OCI-LY1 (cell line): Measurements from ENCODE around the gene FAM151B.

ENCODE experiments used
- CTCF ChIP-seq: fragments of 200-600 bp; sonication (generic), shearing (Covaris generic); IDR thresholded peaks from 2 replicates; pipeline ENCODE4 v1.5.1; 2017; ENCODE audit warnings: mild to moderate bottlenecking, antibody characterized with exemption, low read length, moderate library complexity, mixed read lengths
- EZH2 ChIP-seq: fragments of 200-600 bp; sonication (generic), shearing (Covaris generic); IDR thresholded peaks from 2 replicates; pipeline ENCODE4 v1.8.0; 2017; ENCODE audit warnings: borderline replicate concordance, mixed run types, mild to moderate bottlenecking, antibody characterized with exemption, low read length, moderate library complexity, mixed read lengths

GRCh38 chr5:80584770-80585169, 96.9 kb downstream of the FAM151B start:
- TF ChIP-seq EZH2 (no peak), CTCF (no peak)
